ENCODE measurements around the gene LOC101059915.
A peak's percentile ranks its signal among the peaks of the same experiment; 100 is the strongest.

The LOC101059915 gene

GRCh38 chrX:71667328-71668247, at the start of gene LOC101059915:
Gene LOC101059915 (plus strand): TSS chrX:71667546.
- no peak for DNase-seq (ENCODE audit: low read depth in 2 of 2)

- no peak for DNase-seq (ENCODE audit: low read depth in 2 of 2)
These were observed 49.6 kb upstream of the LOC101059915 start for GRCh38 chrX:71617742-71618141.

GRCh38 chrX:71618303-71618721, 49.0 kb upstream of the LOC101059915 start, which contains the start of gene CXCR3:
Gene CXCR3 (minus strand): TSS chrX:71618511. CDS start chrX:71618449, 62 bp downstream.
- DNase-seq (ENCODE audit: low read depth in 2 of 2) = peak; percentile 68

GRCh38 chrX:71618787-71619186, 48.6 kb upstream of the LOC101059915 start:
- no peak for DNase-seq (ENCODE audit: low read depth in 2 of 2)

- DNase-seq (ENCODE audit: low read depth in 2 of 2) = peak; percentile 63 to 69
These were observed 48.2 kb upstream of the LOC101059915 start for GRCh38 chrX:71619193-71619592.

- no peak for DNase-seq (ENCODE audit: low read depth in 2 of 2)
These were observed 47.4 kb upstream of the LOC101059915 start for GRCh38 chrX:71619986-71620385.

- DNase-seq (ENCODE audit: low read depth in 2 of 2) = no peak
These were observed 45.7 kb upstream of the LOC101059915 start for GRCh38 chrX:71621603-71622002.

GRCh38 chrX:71622032-71622575, 45.2 kb upstream of the LOC101059915 start:
- no peak for DNase-seq (ENCODE audit: low read depth in 2 of 2)

- DNase-seq (ENCODE audit: low read depth in 2 of 2) = peak in 1 of 2 donors; percentile 61
These were observed 44.5 kb upstream of the LOC101059915 start for GRCh38 chrX:71622576-71623450.

- no peak for DNase-seq (ENCODE audit: low read depth in 2 of 2)
These were observed 43.6 kb upstream of the LOC101059915 start for GRCh38 chrX:71623714-71624113.

GRCh38 chrX:71625471-71625870, 41.9 kb upstream of the LOC101059915 start:
- no peak for DNase-seq (ENCODE audit: low read depth in 2 of 2)

GRCh38 chrX:71626576-71626975, 40.8 kb upstream of the LOC101059915 start:
- no peak for DNase-seq (ENCODE audit: low read depth in 2 of 2)

GRCh38 chrX:71627588-71628404, 39.5 kb upstream of the LOC101059915 start:
- no peak for DNase-seq (ENCODE audit: low read depth in 2 of 2)

- no peak for DNase-seq (ENCODE audit: low read depth in 2 of 2)
These were observed 37.9 kb upstream of the LOC101059915 start for GRCh38 chrX:71629467-71629866.

GRCh38 chrX:71632923-71633657, 34.3 kb upstream of the LOC101059915 start:
- DNase-seq (ENCODE audit: low read depth in 2 of 2) = no peak

- no peak for DNase-seq (ENCODE audit: low read depth in 2 of 2)
These were observed 33.0 kb upstream of the LOC101059915 start for GRCh38 chrX:71634366-71634765.

- DNase-seq (ENCODE audit: low read depth in 2 of 2) = no peak
These were observed 30.7 kb upstream of the LOC101059915 start for GRCh38 chrX:71636438-71637252.

- no peak for DNase-seq (ENCODE audit: low read depth in 2 of 2)
These were observed 30.1 kb upstream of the LOC101059915 start for GRCh38 chrX:71637253-71637618.

- DNase-seq (ENCODE audit: low read depth in 2 of 2) = no peak
These were observed 29.5 kb upstream of the LOC101059915 start for GRCh38 chrX:71637848-71638247.

- DNase-seq (ENCODE audit: low read depth in 2 of 2) = no peak
These were observed 28.9 kb upstream of the LOC101059915 start for GRCh38 chrX:71638409-71638808.

Measured in stimulated activated CD8-positive, alpha-beta memory T cell treated with anti-CD3 and anti-CD28 coated beads, Interleukin-7, amount 100 ng/mL, for 4 hours (primary cell).